K562 treated with DMSO at 1 percent for 4 hours (cell line): Measurements from ENCODE around the gene KCTD21. TPM values are rescaled to one million over a fixed set of nuclear protein-coding genes. Genes with fewer than 3 reads are reported as not detected.

Source experiments
- total RNA-seq: library from RNA; unstranded; fragments of 300-600 nt; gene quantifications from 2 replicates; pipeline ENCODE4 v1.2.3, GENCODE V29; 2022; ENCODE audit not compliant: insufficient read depth

KCTD21 gene
- 6.5 and 10.1 TPM in 2 replicates for total RNA-seq

GRCh38 chr11:78188286-78189173 lies at the start of gene KCTD21, which contains the start of gene USP35:
Gene KCTD21 (minus strand): TSS chr11:78188626. CDS start chr11:78174554, 14,072 bp downstream.
Gene USP35 (plus strand): TSS chr11:78188919. CDS start chr11:78196246, 7,327 bp downstream.

GRCh38 chr11:78139422-78140391 lies 48.7 kb downstream of the KCTD21 start, which contains the start of gene ALG8:
Gene ALG8 (minus strand): TSS chr11:78139626. CDS start chr11:78139588, 38 bp downstream.

Other genes starting within 250 kb of the KCTD21 start
- 23.2 and 29.8 TPM in 2 replicates for gene INTS4, start 194.0 kb downstream of the KCTD21 start, total RNA-seq
- gene KCTD14, start 165.3 kb downstream of the KCTD21 start, total RNA-seq = 0.52 TPM in 1 of 2 replicates, not detected in the other
- 1.3 and 3.1 TPM in 2 replicates for gene THRSP, start 124.8 kb downstream of the KCTD21 start, total RNA-seq
- gene NDUFC2, start 108.8 kb downstream of the KCTD21 start, total RNA-seq = 582 and 668 TPM in 2 replicates
- 31.1 and 42.6 TPM in 2 replicates for gene ALG8, start 49.0 kb downstream of the KCTD21 start, total RNA-seq
- 4.4 and 6.3 TPM in 2 replicates for gene USP35, start 293 bp upstream of the KCTD21 start, total RNA-seq
- 32.3 and 40.6 TPM in 2 replicates for gene GAB2, start 229.2 kb upstream of the KCTD21 start, total RNA-seq